Activated CD4-positive, alpha-beta T cell treated with anti-CD3 and anti-CD28 coated beads for 48 hours (primary cell): ENCODE results near the gene ZNF484.
A peak's percentile ranks its signal among the peaks of the same experiment; 100 is the strongest.
"Not testable (repeated sequence)": the region's sequence is repeated elsewhere in the genome, so short reads cannot be mapped to it uniquely, and the experiment has no call there.

Experiments used
- DNase-seq: peaks from one replicate; pipeline ENCODE4 v3.0.0-alpha.2; 2020

The ZNF484 gene

DNA sequence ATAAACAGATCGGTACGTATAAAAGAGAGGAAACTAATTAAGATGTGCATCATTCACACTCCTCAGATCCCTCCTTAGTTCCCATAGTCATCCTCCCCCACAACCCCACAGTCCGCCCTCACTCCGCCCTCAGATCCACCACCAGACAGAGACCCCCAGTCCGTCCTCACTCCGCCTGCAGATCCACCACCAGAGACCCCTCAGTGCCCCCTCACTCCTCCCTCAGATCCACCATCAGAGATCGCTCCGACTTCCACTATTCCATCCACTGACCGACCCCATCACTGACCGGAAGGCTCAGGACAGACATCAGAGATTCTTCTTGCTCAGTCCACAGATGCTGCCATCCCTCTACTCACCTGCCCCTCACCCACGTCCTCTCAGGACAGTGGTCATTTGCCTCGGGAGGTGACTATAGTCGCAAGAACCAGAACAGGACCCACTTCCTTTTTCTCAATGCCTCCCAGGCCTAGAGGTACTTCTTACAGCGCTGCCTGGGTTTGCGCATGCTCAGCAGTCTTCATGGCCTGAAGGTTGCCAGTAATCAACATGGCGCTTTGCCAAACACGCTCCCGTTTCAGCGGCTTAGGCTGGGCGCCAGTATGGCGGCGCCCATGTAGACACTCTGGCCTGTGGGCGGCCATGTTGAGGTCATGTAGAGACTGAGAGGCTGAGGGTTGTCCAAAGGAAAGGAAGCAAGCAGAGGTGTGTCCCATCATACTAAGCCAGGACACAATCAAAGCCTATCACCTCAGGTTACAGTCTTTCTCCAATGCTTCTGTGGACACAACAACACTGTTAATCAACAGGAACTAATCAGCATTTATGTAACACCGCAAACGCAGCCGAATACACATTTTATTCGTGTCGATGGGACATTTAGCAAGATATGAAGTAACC, at the start of gene ZNF484:
ZNF484 (minus strand) TSS at position 508 of the 900 bp plus-strand sequence. CDS start 3,009 bp downstream, outside the sequence.
- peak; percentile 98 for DNase-seq

DNA sequence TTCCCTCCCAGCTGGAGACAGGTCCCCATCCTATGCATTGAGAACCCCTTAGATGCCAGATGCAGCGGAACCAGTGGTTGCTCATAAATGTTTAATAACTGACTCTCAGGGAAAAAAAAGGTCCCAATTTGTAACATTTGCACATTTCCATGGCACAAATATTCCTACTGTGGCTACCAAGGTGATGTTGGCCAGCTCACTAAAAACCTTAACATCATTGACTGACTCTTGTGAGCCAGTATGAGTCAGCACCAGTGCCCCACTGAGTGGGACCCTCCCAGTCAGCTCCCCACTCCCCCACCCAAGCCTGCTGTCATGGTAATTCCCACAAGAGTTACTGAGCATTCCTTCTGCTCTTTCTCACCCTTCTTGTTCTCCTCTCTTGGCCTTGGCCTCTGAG, 42.6 kb upstream of the ZNF484 start:
- no peak for DNase-seq

GRCh38 chr9:92917176-92917800, 39.5 kb upstream of the ZNF484 start:
- no peak for DNase-seq

GRCh38 chr9:92911511-92912475, 34.0 kb upstream of the ZNF484 start:
- DNase-seq: no peak

DNA sequence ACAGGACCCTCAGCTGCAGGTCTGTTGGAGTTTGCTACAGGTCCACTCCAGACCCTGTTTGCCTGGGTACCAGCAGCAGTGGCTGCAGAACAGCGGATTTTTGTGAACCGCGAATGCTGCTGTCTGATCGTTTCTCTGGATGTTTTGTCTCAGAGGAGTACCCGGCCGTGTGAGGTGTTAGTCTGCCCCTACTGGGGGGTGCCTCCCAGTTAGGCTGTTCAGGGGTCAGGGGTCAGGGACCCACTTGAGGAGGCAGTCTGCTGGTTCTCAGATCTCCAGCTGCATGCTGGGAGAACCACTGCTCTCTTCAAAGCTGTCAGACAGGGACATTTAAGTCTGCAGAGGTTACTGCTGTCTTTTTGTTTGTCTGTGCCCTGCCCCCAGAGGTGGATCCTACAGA, 27.3 kb upstream of the ZNF484 start:
- not testable (repeated sequence) for DNase-seq

- DNase-seq: no peak
Observed at GRCh38 chr9:92897323-92897722, 19.5 kb upstream of the ZNF484 start.

GRCh38 chr9:92895812-92896436, 18.1 kb upstream of the ZNF484 start:
- DNase-seq: no peak

GRCh38 chr9:92894711-92895362, 17.0 kb upstream of the ZNF484 start:
- DNase-seq: no peak

DNA sequence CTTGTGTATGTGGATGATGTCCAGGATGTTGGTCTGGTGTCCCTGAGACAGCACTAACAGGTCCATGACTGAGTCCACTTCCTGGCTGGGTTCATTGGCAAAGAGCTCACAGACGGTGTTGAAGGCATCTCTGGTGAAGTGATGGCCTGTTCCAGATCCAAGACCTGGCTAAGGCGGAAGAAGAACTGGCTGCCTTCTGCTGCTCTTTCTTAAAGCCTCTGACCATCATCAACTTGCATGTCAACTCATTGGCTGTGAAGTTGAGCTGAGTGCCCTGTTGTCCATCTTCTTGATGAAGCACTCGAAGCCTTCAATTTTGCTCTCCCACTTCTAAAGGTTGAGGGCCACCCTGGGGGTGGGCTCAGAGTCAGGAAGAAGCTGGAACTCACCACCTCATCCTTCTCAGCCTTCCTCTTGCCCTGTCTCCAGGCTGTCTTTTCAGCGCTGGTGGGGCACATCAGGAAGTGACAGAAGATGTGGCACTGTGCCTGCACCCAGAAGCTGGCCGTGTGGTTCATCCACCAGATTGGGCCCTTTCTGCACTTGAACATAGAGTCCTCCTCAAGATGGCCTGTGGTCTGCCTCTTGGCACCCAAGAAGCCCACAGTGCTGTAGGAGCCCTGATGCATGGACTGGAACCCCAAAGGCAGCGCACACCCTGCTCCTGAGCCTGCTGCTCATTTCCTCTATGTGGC, 16.2 kb upstream of the ZNF484 start:
- not testable (repeated sequence) for DNase-seq

GRCh38 chr9:92892276-92892675, 14.4 kb upstream of the ZNF484 start:
- not testable (repeated sequence) for DNase-seq

GRCh38 chr9:92890761-92891160, 12.9 kb upstream of the ZNF484 start:
- no peak for DNase-seq

- peak; percentile 22 for DNase-seq
Observed at GRCh38 chr9:92887880-92888338, 10.1 kb upstream of the ZNF484 start.

DNA sequence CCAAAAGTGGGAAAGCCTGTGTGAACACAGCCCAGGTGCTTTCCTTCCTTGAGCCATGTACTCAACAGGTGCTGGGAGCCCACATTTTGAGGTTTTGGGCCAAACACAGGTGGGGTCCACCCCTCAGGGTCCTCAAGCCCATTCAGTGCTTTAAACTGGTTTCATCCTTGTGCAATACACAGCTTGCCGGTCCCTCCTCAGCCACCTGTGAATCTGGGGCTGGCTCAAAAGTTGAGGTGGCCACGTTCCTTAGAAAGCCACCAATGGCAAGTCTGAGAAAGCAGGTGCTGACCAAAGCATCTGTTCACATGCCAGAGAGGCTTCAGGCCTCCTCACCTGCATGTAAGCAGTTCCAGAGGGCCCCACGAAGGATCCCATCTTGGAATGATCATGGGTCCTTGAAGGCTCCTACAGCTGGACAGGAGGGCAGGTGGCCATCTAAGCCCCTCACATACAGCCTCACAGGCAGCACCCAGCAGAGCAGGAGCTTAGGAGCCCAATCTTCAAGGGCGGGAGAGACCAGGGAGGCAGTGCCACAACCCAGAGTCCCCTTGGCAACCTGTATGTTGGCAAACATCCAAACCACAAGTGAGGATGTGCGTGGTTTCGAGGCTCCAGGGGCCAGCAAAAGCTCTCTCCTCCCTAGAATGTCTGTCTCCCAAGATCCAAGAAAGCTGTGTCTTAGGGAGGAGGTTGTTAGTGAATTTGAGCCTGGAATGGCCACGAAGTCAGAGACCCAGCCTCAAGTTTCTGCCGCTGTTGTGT, 9.2 kb upstream of the ZNF484 start:
- DNase-seq: not testable (repeated sequence)

GRCh38 chr9:92883666-92884405, 6.0 kb upstream of the ZNF484 start:
- DNase-seq: not testable (repeated sequence)

DNA sequence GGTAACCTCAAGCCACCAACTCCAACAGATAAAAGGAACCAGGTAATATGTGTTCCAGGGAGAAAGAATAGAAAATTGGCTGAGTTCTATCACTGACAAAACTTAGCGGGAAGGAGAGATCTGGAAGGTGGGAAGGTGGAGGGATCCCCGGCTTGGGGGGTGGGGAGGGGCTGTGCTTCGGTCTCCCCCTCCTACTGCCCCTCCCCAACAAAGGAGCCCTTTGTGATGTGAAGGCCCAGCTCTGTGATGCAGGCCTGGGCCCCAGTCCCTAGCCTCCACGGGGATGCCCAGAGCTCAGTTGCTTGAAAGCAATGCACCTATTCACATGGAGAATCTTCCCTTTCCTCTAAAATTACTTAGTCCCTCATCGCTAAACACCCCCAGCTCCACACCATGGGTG, 4.4 kb upstream of the ZNF484 start:
- DNase-seq: no peak

DNA sequence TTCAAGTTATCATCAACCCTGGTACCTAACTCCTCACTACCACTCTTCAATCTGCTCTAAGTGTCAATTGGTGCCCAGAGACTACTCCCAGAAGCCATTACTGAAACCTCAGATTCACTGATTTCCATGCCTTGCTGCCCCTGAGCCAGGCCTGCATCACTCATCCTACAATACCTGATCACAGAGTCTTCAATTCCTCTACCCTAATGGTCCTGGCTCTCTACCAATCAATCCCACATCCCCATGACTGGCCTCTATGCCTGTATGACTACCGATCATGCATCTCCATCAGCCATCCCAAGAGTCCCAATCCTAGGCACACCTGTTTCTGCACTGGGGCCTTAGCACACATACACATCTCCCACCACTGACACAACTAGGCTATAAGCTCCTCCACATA, 2.5 kb downstream of the ZNF484 start:
- no peak for DNase-seq

DNA sequence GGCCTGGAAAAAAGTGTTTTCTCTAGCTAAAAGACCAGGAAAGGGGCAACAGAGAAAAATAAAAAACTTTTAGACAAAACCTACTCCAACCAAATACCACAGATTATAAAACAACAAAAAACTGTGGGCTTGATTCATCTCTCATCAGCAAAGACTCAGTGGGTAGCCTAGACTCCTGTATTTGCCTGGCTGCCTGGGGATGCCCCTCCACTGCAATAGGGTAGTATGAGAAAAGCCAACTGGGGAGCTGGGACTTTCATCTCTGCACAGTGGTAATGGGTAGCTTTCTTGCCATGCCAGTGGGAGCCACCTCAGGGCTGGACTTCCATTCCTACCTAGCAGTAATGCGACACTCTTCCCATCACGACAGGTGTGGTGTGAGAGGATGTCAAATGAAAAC, 7.5 kb downstream of the ZNF484 start:
- DNase-seq: no peak

GRCh38 chr9:92866600-92866999, 11.2 kb downstream of the ZNF484 start:
- DNase-seq: not testable (repeated sequence)

GRCh38 chr9:92864152-92864551, 13.7 kb downstream of the ZNF484 start:
- no peak for DNase-seq

DNA sequence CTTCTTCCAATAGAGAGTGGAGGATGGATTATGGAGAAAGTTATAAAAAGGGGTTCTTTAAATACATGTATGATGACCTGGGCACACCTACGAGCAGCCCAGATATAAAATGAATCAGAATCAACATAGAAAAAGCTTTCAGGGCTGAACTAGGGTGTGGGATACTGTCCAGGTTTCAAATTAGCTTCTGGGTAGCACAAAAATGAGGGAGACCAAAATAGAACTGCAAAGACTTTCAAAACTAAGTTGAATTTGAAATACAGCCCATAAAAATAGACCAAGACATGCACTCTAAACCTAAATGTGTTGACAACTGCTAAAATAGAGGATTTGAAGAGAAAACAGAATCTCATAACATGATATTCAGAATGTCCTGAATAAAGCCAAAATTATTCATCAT, 17.0 kb downstream of the ZNF484 start:
- DNase-seq: no peak
